Nephron (organoid): ENCODE data around the gene ALPL.

ENCODE experiments used
- H3K27ac Mint-ChIP-seq, 3 experiments: 2 replicates each; pipeline ENCODE4 v1.8.0; 2020; ENCODE audit warnings: mixed read lengths in 3 of 3, mild to moderate bottlenecking in 2 of 3, moderate library complexity in 1 of 3
- H3K27me3 Mint-ChIP-seq: 2 replicates; pipeline ENCODE4 v1.8.0; 2021; ENCODE audit warnings: low read depth, mild to moderate bottlenecking, moderate library complexity, mixed read lengths
- H3K36me3 Mint-ChIP-seq: 2 replicates; pipeline ENCODE4 v1.8.0; 2020; ENCODE audit warnings: low read depth, mixed read lengths
- H3K4me1 Mint-ChIP-seq: 2 replicates; pipeline ENCODE4 v1.8.0; 2020; ENCODE audit warnings: mixed read lengths
- H3K4me3 Mint-ChIP-seq, 3 experiments: 2 replicates each; pipeline ENCODE4 v1.8.0; 2020; ENCODE audit warnings: mild to moderate bottlenecking in 3 of 3, mixed read lengths in 3 of 3, moderate library complexity in 2 of 3
- H3K9me3 Mint-ChIP-seq: 2 replicates; pipeline ENCODE4 v1.8.0; 2020; ENCODE audit warnings: mixed read lengths
- TF ChIP-seq, protein P1 (sequence below), 3 experiments: fragments of 200-600 bp; sonication (generic); IDR thresholded peaks; one replicate each; pipeline ENCODE4 v1.5.0; 2021; ENCODE audit warnings: antibody characterized with exemption in 3 of 3; ENCODE audit not compliant: unreplicated experiment in 3 of 3

The ALPL gene

DNA sequence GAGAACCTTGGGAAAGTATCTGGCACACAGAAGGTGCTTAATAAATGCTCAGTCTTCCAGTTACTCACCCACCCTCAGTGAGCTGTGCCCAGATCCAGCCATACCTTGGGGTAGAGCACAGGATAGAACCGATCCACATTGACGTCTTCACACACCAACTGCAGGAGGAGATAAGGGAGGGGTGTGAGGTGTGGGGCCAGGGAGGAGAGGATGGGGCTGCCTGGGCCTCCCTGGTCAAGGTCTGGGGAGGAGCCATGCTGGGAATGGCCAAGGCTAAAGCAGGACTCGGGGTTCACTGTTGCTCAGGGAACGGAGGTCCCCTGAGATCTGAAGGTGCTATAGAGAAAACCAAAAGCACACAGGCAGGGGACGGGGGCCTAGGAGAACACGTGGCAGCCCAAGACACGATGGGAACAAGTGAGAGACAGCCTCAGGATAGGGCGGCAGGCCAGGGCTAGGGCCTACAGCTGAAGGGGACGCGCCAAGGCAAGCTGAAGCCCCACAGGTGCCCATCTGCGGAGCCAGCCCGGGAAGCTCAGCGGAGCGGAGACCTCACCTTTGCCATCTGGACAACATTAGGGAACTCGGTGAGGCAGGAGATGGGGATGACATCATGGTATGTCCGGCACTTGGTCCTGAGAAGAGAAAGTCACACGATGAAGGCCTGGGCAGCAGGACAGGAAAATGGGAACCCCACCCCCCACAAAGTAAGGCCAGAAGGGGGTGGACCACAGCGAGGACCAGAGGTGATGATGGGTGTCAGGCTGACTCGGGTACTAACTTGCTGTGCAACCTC is 104.0 kb downstream of the ALPL start:
- Mint-ChIP-seq H3K9me3 (no peaks in the 10 kb centered on the region), H3K4me1 (peaks cover 2% of the 10 kb centered on the region), H3K4me3 (no peak overlapping the region), H3K36me3 (no peaks in the 10 kb centered on the region), H3K27me3 (peaks cover 14% of the 10 kb centered on the region), H3K27ac (no peak overlapping the region)
- TF ChIP-seq, protein P1, sequence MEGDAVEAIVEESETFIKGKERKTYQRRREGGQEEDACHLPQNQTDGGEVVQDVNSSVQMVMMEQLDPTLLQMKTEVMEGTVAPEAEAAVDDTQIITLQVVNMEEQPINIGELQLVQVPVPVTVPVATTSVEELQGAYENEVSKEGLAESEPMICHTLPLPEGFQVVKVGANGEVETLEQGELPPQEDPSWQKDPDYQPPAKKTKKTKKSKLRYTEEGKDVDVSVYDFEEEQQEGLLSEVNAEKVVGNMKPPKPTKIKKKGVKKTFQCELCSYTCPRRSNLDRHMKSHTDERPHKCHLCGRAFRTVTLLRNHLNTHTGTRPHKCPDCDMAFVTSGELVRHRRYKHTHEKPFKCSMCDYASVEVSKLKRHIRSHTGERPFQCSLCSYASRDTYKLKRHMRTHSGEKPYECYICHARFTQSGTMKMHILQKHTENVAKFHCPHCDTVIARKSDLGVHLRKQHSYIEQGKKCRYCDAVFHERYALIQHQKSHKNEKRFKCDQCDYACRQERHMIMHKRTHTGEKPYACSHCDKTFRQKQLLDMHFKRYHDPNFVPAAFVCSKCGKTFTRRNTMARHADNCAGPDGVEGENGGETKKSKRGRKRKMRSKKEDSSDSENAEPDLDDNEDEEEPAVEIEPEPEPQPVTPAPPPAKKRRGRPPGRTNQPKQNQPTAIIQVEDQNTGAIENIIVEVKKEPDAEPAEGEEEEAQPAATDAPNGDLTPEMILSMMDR (IDR thresholded peaks at IDR 0.05; ENCODE audit: unreplicated experiment in 3 of 3) = no peak

DNA sequence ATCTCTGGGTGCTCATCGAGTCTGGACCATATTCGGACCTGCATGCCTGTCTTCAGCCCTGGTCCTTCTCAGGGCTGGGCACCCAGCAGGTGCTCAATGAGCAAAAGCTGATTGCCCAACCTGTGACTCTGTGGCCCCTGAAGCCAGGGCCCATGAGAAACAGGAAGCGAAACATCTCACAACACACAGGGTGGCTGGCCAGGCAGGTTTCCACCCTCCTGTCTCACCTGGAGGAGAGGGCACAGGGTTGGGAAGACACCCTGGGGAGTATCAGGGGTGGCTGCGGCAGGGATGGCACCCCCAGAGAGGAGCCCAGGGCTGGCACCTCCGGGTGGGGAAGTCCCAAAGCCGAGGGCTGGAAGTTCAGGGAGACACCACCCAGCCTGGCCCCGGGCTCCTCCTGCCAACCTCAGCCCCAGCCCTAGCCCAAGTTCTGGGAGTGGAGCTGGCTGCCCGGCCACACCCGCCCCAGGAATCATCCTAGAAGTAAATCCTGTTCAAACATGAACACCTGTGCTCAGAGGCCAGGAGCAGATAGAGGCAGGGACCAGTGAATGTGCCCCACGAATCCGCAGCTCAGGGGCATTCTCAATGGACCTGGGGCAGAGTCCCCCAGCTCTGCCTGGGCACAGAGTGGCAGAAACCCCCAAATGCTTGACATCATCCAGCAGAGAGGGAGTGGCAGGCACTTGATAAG is 105.3 kb downstream of the ALPL start:
- TF ChIP-seq, protein P1 (IDR thresholded peaks at IDR 0.05; ENCODE audit: unreplicated experiment in 3 of 3) = no peak
- H3K4me1 Mint-ChIP-seq = peaks cover 14% of the 10 kb centered on the region
- no peak overlapping the region for H3K4me3 Mint-ChIP-seq
- H3K27ac Mint-ChIP-seq = no peak overlapping the region
- no peaks in the 10 kb centered on the region for H3K9me3 Mint-ChIP-seq
- peaks cover 14% of the 10 kb centered on the region for H3K27me3 Mint-ChIP-seq
- H3K36me3 Mint-ChIP-seq = no peaks in the 10 kb centered on the region

DNA sequence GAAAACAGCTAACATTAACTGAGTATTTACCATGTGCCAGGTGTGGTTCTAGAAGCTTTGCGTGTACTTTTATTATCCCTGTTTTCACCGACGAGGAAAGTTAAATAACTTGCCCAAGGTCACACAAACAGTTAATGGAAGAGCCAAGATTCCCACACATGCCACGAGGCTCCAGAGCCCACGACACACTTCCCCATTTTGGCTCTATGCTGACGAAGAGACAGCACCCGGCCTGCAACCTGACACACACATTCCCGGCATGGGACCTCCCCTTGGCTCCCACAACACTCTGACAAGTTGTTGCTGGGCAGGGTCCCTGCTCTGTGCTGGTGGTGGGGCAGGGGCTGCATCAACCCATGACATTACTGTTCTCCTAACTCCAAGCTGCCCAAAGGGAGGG is 107.1 kb downstream of the ALPL start:
- Mint-ChIP-seq H3K4me3 (no peak overlapping the region), H3K27ac (no peak overlapping the region), H3K4me1 (peaks cover 25% of the 10 kb centered on the region), H3K9me3 (no peaks in the 10 kb centered on the region), H3K27me3 (peaks cover 15% of the 10 kb centered on the region), H3K36me3 (no peaks in the 10 kb centered on the region)
- TF ChIP-seq, protein P1 (IDR thresholded peaks at IDR 0.05; ENCODE audit: unreplicated experiment in 3 of 3) = no peak

DNA sequence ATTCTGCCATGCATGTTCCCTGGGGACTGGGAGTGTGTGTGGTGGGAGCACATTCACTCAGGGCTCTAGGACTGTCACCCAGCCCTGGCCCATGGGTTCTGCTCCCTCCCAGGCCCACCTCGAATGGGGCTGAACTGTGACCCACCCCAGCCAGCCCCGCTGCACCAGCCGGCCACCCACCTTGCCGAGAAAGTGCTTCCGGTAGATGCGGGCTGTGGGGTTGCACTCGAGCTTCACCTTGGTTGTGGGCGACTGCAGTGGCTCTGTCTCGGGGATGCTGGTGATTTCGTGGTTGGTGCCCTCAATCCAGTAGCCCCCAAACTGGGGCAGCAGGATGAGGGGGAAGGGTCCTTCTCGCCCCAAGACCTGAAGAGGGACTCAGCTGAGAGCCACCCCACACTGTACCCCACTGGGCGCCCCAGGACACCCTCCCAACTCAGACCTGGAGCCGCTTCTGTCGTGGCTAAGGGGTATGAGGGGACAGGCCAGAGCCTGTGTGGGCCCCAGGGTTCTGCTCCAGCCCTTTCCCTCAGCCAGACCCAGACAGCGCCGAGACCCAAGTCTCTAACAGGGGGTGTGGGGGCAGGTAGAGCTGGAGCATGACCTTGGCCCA is 108.0 kb downstream of the ALPL start:
- Mint-ChIP-seq H3K27me3 (peaks cover 16% of the 10 kb centered on the region), H3K4me3 (no peak overlapping the region), H3K36me3 (no peaks in the 10 kb centered on the region), H3K9me3 (no peaks in the 10 kb centered on the region), H3K4me1 (peaks cover 29% of the 10 kb centered on the region), H3K27ac (no peak overlapping the region)
- TF ChIP-seq, protein P1 (IDR thresholded peaks at IDR 0.05; ENCODE audit: unreplicated experiment in 3 of 3) = no peak

DNA sequence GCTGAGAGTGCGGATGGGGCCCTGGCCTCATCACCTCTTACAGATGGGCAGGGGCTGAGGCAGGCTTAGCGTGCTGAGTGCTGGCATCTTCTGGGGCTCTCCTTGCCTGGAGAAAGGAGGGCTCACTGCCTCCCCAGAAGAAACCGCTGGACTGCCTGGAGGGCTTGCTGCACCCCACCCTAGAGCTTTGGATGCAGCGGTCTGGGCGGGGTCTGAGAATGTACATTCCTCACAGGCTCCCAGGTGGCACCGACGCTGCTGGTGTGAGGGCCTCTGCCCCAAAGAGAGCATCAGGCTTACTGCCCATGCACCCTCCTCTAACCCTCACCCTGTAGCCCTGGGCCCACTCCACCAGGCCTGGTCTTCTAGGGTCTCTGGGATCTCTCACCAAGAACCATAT is 108.8 kb downstream of the ALPL start:
- Mint-ChIP-seq H3K9me3 (no peaks in the 10 kb centered on the region), H3K4me3 (peak overlapping the region in 1 of 3 experiments; percentile 15), H3K4me1 (peaks cover 33% of the 10 kb centered on the region), H3K27ac (peak overlapping the region in 2 of 3 experiments; percentile 50 to 74), H3K27me3 (peaks cover 17% of the 10 kb centered on the region), H3K36me3 (no peaks in the 10 kb centered on the region)
- TF ChIP-seq, protein P1 (IDR thresholded peaks at IDR 0.05; ENCODE audit: unreplicated experiment in 3 of 3) = no peak
